Immature natural killer cell (primary cell): ENCODE data around the gene ATP11A. TPM values are rescaled to one million over a fixed set of nuclear protein-coding genes. Genes with fewer than 3 reads are reported as not detected.

Experiments used
- DNase-seq, 3 donors: peaks; one replicate each; pipeline ENCODE4 v3.0.0; 2022; ENCODE audit warnings: mixed read lengths in 1 of 3
- H3K27ac Mint-ChIP-seq, 6 donors: one replicate each; pipeline ENCODE4 v1.8.0; 2020; ENCODE audit warnings: mixed read lengths in 6 of 6, mild to moderate bottlenecking in 5 of 6, inconsistent platforms in 4 of 6, moderate library complexity in 3 of 6
- H3K27me3 Mint-ChIP-seq, 3 donors: one replicate each; pipeline ENCODE4 v1.8.0; 2020 to 2021; ENCODE audit warnings: low read depth in 3 of 3, mild to moderate bottlenecking in 3 of 3, mixed read lengths in 3 of 3, moderate library complexity in 3 of 3, inconsistent platforms in 1 of 3
- H3K36me3 Mint-ChIP-seq, 3 donors: one replicate each; pipeline ENCODE4 v1.8.0; 2020; ENCODE audit warnings: mixed read lengths in 3 of 3, inconsistent platforms in 2 of 3, mild to moderate bottlenecking in 2 of 3
- H3K4me1 Mint-ChIP-seq, 2 donors: one replicate each; pipeline ENCODE4 v1.8.0; 2020; ENCODE audit warnings: inconsistent platforms in 2 of 2, mild to moderate bottlenecking in 2 of 2, mixed read lengths in 2 of 2, moderate library complexity in 1 of 2
- H3K4me3 Mint-ChIP-seq, 5 donors: one replicate each; pipeline ENCODE4 v1.8.0; 2020; ENCODE audit warnings: mild to moderate bottlenecking in 5 of 5, mixed read lengths in 5 of 5, inconsistent platforms in 3 of 5, moderate library complexity in 3 of 5
- H3K9me3 Mint-ChIP-seq, 6 donors: one replicate each; pipeline ENCODE4 v1.8.0; 2020; ENCODE audit warnings: mild to moderate bottlenecking in 6 of 6, mixed read lengths in 6 of 6, inconsistent platforms in 4 of 6, moderate library complexity in 3 of 6
- polyA plus RNA-seq, 3 donors: library from polyadenylated mRNA; unstranded; fragments of 300-500 nt; fragmentation: Illumina TruSeq; gene quantifications; one replicate each; pipeline ENCODE4 v1.2.3, GENCODE V29; 2021

Gene ATP11A
- polyA plus RNA-seq, 3 donors from 2014 or later = 0.96 to 2.9 TPM; not detected in 1

- Mint-ChIP-seq H3K4me3 (peak overlapping the region; percentile 18 to 65 (median 43)), H3K27ac (peak overlapping the region in 2 of 6 donors; percentile 8 to 71), H3K27me3 (peaks cover 9 to 17% (median 15%) of the 10 kb centered on the region in 3 donors), H3K9me3 (peaks cover 3 to 13% (median 7%) of the 10 kb centered on the region in 6 donors), H3K4me1 (peaks cover 29 to 32% of the 10 kb centered on the region in 2 donors), H3K36me3 (peaks cover 3 to 12% (median 6%) of the 10 kb centered on the region in 3 donors)
- no peak for DNase-seq
These were observed 185.0 kb downstream of the ATP11A start for GRCh38 chr13:112874751-112875300.

- Mint-ChIP-seq H3K27me3 (peaks cover 9 to 17% (median 15%) of the 10 kb centered on the region in 3 donors), H3K27ac (no peak overlapping the region), H3K36me3 (peaks cover 3 to 12% (median 9%) of the 10 kb centered on the region in 3 donors), H3K4me1 (peaks cover 29 to 32% of the 10 kb centered on the region in 2 donors), H3K4me3 (peak overlapping the region in 2 of 5 donors; percentile 40 to 51), H3K9me3 (peaks cover 3 to 13% (median 7%) of the 10 kb centered on the region in 6 donors)
- DNase-seq = no peak
These were observed 185.8 kb downstream of the ATP11A start for GRCh38 chr13:112875627-112876026.

- Mint-ChIP-seq H3K27me3 (peaks cover 9 to 17% (median 11%) of the 10 kb centered on the region in 3 donors), H3K27ac (no peak overlapping the region), H3K9me3 (peaks cover 3 to 13% (median 7%) of the 10 kb centered on the region in 6 donors), H3K4me3 (no peak overlapping the region), H3K4me1 (peaks cover 29 to 32% of the 10 kb centered on the region in 2 donors), H3K36me3 (peaks cover 3 to 12% (median 9%) of the 10 kb centered on the region in 3 donors)
- DNase-seq = no peak
These were observed 186.6 kb downstream of the ATP11A start for GRCh38 chr13:112876305-112877000.

- no peak overlapping the region for H3K27ac Mint-ChIP-seq
These were observed 187.2 kb downstream of the ATP11A start for GRCh38 chr13:112877066-112877465.

GRCh38 chr13:112877539-112877938 is 187.7 kb downstream of the ATP11A start:
- no peak for DNase-seq
- Mint-ChIP-seq H3K4me1 (peaks cover 24 to 27% of the 10 kb centered on the region in 2 donors), H3K27me3 (peaks cover 9 to 15% (median 12%) of the 10 kb centered on the region in 3 donors), H3K36me3 (peaks cover 3 to 12% (median 9%) of the 10 kb centered on the region in 3 donors), H3K27ac (no peak overlapping the region), H3K4me3 (no peak overlapping the region), H3K9me3 (peaks cover 3 to 13% (median 6%) of the 10 kb centered on the region in 6 donors)

More at GRCh38 chr13:112877066-112877465, 187.2 kb downstream of the ATP11A start:
- Mint-ChIP-seq H3K27me3 (peaks cover 9 to 15% (median 11%) of the 10 kb centered on the region in 3 donors), H3K4me1 (peaks cover 28 to 29% of the 10 kb centered on the region in 2 donors), H3K4me3 (no peak overlapping the region), H3K36me3 (peaks cover 3 to 12% (median 9%) of the 10 kb centered on the region in 3 donors), H3K9me3 (peaks cover 3 to 13% (median 7%) of the 10 kb centered on the region in 6 donors)
- no peak for DNase-seq

- Mint-ChIP-seq H3K27ac (no peak overlapping the region), H3K4me3 (peak overlapping the region in 1 of 5 donors; percentile 44), H3K9me3 (peaks cover 0 to 5% (median 3%) of the 10 kb centered on the region in 6 donors), H3K36me3 (peaks cover 3 to 12% (median 9%) of the 10 kb centered on the region in 3 donors), H3K27me3 (peaks cover 2 to 7% (median 4%) of the 10 kb centered on the region in 3 donors), H3K4me1 (peaks cover 20% of the 10 kb centered on the region in 2 donors)
- no peak for DNase-seq
These were observed 188.4 kb downstream of the ATP11A start for GRCh38 chr13:112877976-112878955.

GRCh38 chr13:112879283-112879833 is 189.5 kb downstream of the ATP11A start:
- H3K4me1 Mint-ChIP-seq = peaks cover 11 to 12% of the 10 kb centered on the region in 2 donors
- no peak for DNase-seq

GRCh38 chr13:112880221-112880641 is 190.4 kb downstream of the ATP11A start:
- DNase-seq = no peak
- H3K4me3 Mint-ChIP-seq = no peak overlapping the region
- H3K27me3 Mint-ChIP-seq = peaks cover 0 to 2% (median 0%) of the 10 kb centered on the region in 3 donors
- H3K9me3 Mint-ChIP-seq = no peaks in the 10 kb centered on the region
- H3K4me1 Mint-ChIP-seq = peaks cover 2 to 4% of the 10 kb centered on the region in 2 donors
- H3K27ac Mint-ChIP-seq = no peak overlapping the region
- H3K36me3 Mint-ChIP-seq = peaks cover 8 to 17% (median 9%) of the 10 kb centered on the region in 3 donors

More at GRCh38 chr13:112879283-112879833, 189.5 kb downstream of the ATP11A start:
- Mint-ChIP-seq H3K4me3 (no peak overlapping the region), H3K27ac (no peak overlapping the region), H3K27me3 (peaks cover 0 to 2% (median 2%) of the 10 kb centered on the region in 3 donors), H3K36me3 (peaks cover 8 to 17% (median 9%) of the 10 kb centered on the region in 3 donors), H3K9me3 (no peaks in the 10 kb centered on the region)

- Mint-ChIP-seq H3K27ac (no peak overlapping the region), H3K9me3 (no peaks in the 10 kb centered on the region), H3K27me3 (peaks cover 0 to 2% (median 0%) of the 10 kb centered on the region in 3 donors), H3K4me1 (no peaks in the 10 kb centered on the region), H3K4me3 (no peak overlapping the region), H3K36me3 (peaks cover 8 to 17% (median 9%) of the 10 kb centered on the region in 3 donors)
- no peak for DNase-seq
These were observed 191.2 kb downstream of the ATP11A start for GRCh38 chr13:112880976-112881540.

GRCh38 chr13:112881656-112882554 is 192.1 kb downstream of the ATP11A start:
- H3K4me1 Mint-ChIP-seq = no peaks in the 10 kb centered on the region
- no peak overlapping the region for H3K27ac Mint-ChIP-seq
- H3K9me3 Mint-ChIP-seq = no peaks in the 10 kb centered on the region
- no peak for DNase-seq
- peaks cover 8 to 17% (median 9%) of the 10 kb centered on the region in 3 donors for H3K36me3 Mint-ChIP-seq
- H3K4me3 Mint-ChIP-seq = no peak overlapping the region
- H3K27me3 Mint-ChIP-seq = peaks cover 0 to 2% (median 0%) of the 10 kb centered on the region in 3 donors

GRCh38 chr13:112882555-112883024 is 192.8 kb downstream of the ATP11A start:
- peaks cover 8 to 17% (median 9%) of the 10 kb centered on the region in 3 donors for H3K36me3 Mint-ChIP-seq
- no peak for DNase-seq
- no peak overlapping the region for H3K27ac Mint-ChIP-seq
- H3K4me1 Mint-ChIP-seq = no peaks in the 10 kb centered on the region
- H3K4me3 Mint-ChIP-seq = no peak overlapping the region
- H3K27me3 Mint-ChIP-seq = peaks cover 0 to 2% (median 0%) of the 10 kb centered on the region in 3 donors
- no peaks in the 10 kb centered on the region for H3K9me3 Mint-ChIP-seq
